NCI-H187 (cell line): ENCODE data around the gene GGCX.
"Not testable (repeated sequence)": the region's sequence is repeated elsewhere in the genome, so short reads cannot be mapped to it uniquely, and the experiment has no call there.

ENCODE experiments used
- DNase-seq, 2 experiments: peaks; one replicate each; lab custom pipeline; 2025; lab: John Stamatoyannopoulos, UW

GGCX gene

GRCh38 chr2:85594715-85595300 lies 33.5 kb upstream of the GGCX start:
- DNase-seq: no peak

- no peak for DNase-seq
Measured at GRCh38 chr2:85593023-85593422, 31.7 kb upstream of the GGCX start.

- DNase-seq: not testable (repeated sequence)
Measured at GRCh38 chr2:85592299-85592698, 31.0 kb upstream of the GGCX start.

GRCh38 chr2:85591563-85591962 lies 30.3 kb upstream of the GGCX start:
- no peak for DNase-seq

GRCh38 chr2:85590950-85591349 lies 29.7 kb upstream of the GGCX start:
- DNase-seq: no peak

- DNase-seq: no peak
Measured at GRCh38 chr2:85589982-85590791, 28.9 kb upstream of the GGCX start.

GRCh38 chr2:85589181-85589580 lies 27.9 kb upstream of the GGCX start:
- DNase-seq: no peak

GRCh38 chr2:85588645-85589044 lies 27.4 kb upstream of the GGCX start:
- DNase-seq: no peak

GRCh38 chr2:85588236-85588635 lies 26.9 kb upstream of the GGCX start:
- DNase-seq: no peak

GRCh38 chr2:85585781-85586105 lies 24.4 kb upstream of the GGCX start:
- no peak for DNase-seq

GRCh38 chr2:85584857-85585780 lies 23.8 kb upstream of the GGCX start:
- no peak for DNase-seq

GRCh38 chr2:85584354-85584856 lies 23.1 kb upstream of the GGCX start, which contains the start of gene VAMP5:
VAMP5 (plus strand) TSS chr2:85584431; CDS start chr2:85584491, 60 bp downstream.
- no peak for DNase-seq

- DNase-seq: no peak
Measured at GRCh38 chr2:85583667-85584353, 22.5 kb upstream of the GGCX start.

- DNase-seq: no peak
Measured at GRCh38 chr2:85582492-85582891, 21.2 kb upstream of the GGCX start.

- DNase-seq: no peak
Measured at GRCh38 chr2:85580206-85580605, 18.9 kb upstream of the GGCX start.

- no peak for DNase-seq
Measured at GRCh38 chr2:85579266-85579935, 18.1 kb upstream of the GGCX start.

- DNase-seq: no peak
Measured at GRCh38 chr2:85578243-85579180, 17.2 kb upstream of the GGCX start.

- no peak for DNase-seq
Measured at GRCh38 chr2:85577386-85578242, 16.3 kb upstream of the GGCX start, which contains the start of gene VAMP8. VAMP8 (plus strand) TSS chr2:85577586; CDS start chr2:85577647, 61 bp downstream.

GRCh38 chr2:85577063-85577385 lies 15.7 kb upstream of the GGCX start:
- DNase-seq: no peak
